ENCODE measurements around the gene WDR59. TPM values are rescaled to one million over a fixed set of nuclear protein-coding genes. Genes with fewer than 3 reads are reported as not detected.

Gene WDR59
- total RNA-seq, 2 donors from 2014 or later: 12.5 to 18.0 TPM

DNA sequence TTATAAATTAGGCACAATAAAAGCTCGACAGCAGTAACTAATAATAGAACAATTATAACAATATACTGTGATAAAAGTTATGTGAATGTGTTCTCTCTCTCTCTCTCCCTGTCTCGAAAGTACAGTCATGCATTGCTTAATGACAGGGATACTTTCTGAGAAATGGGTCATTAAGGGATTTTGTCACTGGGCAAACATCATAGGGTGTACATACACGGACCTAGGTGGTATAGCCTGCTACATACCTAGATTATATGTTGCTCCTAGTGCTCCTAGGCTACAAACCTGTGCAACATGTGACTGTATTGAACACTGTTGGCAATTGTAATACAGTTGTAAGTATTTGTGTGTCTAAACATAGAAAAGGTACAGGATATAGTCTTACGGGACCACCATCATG, 20.8 kb upstream of the WDR59 start:
- no peaks in the 10 kb centered on the region for H3K9me3 ChIP-seq
- no peak overlapping the region for H3K27ac ChIP-seq
- TF ChIP-seq, protein P1, sequence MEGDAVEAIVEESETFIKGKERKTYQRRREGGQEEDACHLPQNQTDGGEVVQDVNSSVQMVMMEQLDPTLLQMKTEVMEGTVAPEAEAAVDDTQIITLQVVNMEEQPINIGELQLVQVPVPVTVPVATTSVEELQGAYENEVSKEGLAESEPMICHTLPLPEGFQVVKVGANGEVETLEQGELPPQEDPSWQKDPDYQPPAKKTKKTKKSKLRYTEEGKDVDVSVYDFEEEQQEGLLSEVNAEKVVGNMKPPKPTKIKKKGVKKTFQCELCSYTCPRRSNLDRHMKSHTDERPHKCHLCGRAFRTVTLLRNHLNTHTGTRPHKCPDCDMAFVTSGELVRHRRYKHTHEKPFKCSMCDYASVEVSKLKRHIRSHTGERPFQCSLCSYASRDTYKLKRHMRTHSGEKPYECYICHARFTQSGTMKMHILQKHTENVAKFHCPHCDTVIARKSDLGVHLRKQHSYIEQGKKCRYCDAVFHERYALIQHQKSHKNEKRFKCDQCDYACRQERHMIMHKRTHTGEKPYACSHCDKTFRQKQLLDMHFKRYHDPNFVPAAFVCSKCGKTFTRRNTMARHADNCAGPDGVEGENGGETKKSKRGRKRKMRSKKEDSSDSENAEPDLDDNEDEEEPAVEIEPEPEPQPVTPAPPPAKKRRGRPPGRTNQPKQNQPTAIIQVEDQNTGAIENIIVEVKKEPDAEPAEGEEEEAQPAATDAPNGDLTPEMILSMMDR (IDR thresholded peaks at IDR 0.05): no peak
- H3K4me1 ChIP-seq: peaks cover 0 to 32% of the 10 kb centered on the region in 2 donors
- DNase-seq (ENCODE audit: low spot score): no peak
- H3K36me3 ChIP-seq: no peaks in the 10 kb centered on the region
- no peak overlapping the region for H3K4me3 ChIP-seq
- no peaks in the 10 kb centered on the region for H3K27me3 ChIP-seq

DNA sequence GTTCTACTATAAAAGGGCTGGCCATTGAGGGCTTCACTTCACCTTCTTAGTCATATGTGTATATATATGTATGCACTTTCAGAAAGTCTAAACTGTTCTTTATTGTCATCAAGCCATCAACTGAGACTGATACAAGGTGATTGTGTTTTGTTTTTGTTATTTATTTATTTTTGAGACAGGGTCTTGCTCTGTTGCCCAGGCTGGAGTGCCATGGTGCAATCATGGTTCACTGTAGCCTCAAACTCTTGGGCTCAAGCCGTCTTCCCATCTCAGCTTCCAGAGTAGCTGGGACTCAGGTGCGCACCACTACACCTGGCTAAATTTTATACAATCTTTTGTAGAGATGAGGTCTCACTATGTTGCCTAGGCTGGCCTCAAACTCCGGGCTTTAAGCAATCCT, 19.5 kb upstream of the WDR59 start:
- TF ChIP-seq, protein P1 (IDR thresholded peaks at IDR 0.05): no peak
- Histone ChIP-seq H3K4me3 (no peak overlapping the region), H3K27me3 (no peaks in the 10 kb centered on the region), H3K27ac (no peak overlapping the region), H3K4me1 (peaks cover 0 to 42% of the 10 kb centered on the region in 2 donors), H3K36me3 (no peaks in the 10 kb centered on the region), H3K9me3 (no peaks in the 10 kb centered on the region)
- no peak for DNase-seq (ENCODE audit: low spot score)

DNA sequence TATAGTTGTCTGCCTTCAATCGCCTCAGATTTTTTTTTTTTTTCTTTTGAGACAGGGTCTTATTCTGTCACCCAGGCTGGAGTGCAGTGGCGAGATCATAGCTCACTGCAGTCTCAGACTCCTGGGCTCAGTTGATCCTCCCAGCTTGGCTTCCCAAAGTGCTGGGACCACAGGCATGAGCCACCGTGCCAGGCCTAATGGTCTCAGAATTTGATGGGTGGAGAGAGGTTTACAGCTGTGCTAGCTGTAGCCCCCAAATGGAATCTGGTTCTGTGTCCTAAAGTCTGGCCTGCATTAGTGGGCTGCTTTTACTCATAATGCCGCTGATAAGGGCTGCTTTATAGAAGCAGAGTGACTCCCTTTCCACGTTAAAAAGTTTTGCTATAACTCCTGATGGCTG, 19.0 kb upstream of the WDR59 start:
- TF ChIP-seq, protein P1 (IDR thresholded peaks at IDR 0.05): no peak
- peaks cover 0 to 42% of the 10 kb centered on the region in 2 donors for H3K4me1 ChIP-seq
- peak overlapping the region; percentile 67 to 78 for H3K27ac ChIP-seq
- no peak overlapping the region for H3K4me3 ChIP-seq
- DNase-seq (ENCODE audit: low spot score): no peak
- H3K36me3 ChIP-seq: no peaks in the 10 kb centered on the region
- H3K9me3 ChIP-seq: no peaks in the 10 kb centered on the region
- H3K27me3 ChIP-seq: no peaks in the 10 kb centered on the region

DNA sequence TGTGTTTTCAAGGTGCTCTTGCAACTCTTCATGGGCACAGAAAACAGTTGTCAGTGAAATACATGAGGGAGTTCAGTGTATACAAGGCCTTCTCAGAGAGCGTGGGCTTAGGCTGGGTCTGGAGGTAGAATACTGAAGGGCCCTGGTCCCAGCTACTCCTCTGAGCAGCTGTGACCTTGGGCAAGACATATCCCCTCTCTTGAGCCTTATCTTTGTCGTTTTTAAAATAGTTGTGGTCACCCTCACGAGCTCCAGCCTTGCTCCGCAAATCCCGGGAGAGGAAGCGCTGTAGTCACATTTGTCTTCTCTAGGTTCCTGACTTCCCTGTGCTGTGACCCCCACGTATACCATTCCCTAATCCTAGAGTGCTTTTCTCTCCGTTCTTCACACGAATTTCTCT, 17.6 kb upstream of the WDR59 start:
- H3K4me3 ChIP-seq: no peak overlapping the region
- peak overlapping the region; percentile 67 to 78 for H3K27ac ChIP-seq

DNA sequence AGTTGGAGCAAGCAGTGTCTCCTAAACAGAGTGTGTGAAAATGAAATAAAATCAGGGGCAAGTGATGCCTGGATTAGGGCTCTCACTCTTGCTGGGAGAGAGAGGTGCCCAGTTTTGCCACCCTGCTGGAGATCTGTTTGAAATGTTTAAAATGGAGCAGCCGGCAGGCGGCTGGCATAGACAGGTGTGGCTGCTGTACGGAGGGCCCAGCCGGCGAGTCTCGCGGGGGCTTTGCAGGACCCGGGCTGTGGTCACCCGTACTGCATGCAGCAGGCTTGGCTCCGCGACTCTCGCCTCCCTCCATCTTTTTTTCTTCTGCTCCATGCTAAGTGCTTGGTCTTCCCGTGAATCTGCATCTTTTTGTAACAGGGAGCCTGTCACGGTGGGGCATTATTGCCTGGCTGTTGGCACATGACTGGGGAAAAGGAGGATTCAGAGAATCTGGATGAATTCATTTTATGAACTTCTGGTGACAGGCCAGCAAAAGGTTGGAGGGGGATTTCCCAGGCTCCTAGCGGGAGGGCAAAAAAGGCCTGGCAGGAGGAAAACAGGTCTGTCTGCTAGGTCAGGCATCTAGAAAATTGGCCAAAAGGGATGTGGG, 15.7 kb upstream of the WDR59 start:
- H3K4me1 ChIP-seq: peaks cover 0 to 48% of the 10 kb centered on the region in 2 donors
- TF ChIP-seq, protein P1 (IDR thresholded peaks at IDR 0.05): peak in 1 of 2 donors; percentile 6
- no peaks in the 10 kb centered on the region for H3K27me3 ChIP-seq
- H3K4me3 ChIP-seq: peak overlapping the region; percentile 73 to 92
- H3K36me3 ChIP-seq: no peaks in the 10 kb centered on the region
- H3K9me3 ChIP-seq: no peaks in the 10 kb centered on the region
- H3K27ac ChIP-seq: peak overlapping the region; percentile 80 to 84
- no peak for DNase-seq (ENCODE audit: low spot score)

More for the DNA sequence above, 17.6 kb upstream of the WDR59 start:
- TF ChIP-seq, protein P1 (IDR thresholded peaks at IDR 0.05): no peak
- no peak for DNase-seq (ENCODE audit: low spot score)
- Histone ChIP-seq H3K36me3 (no peaks in the 10 kb centered on the region), H3K27me3 (no peaks in the 10 kb centered on the region), H3K4me1 (peaks cover 0 to 48% of the 10 kb centered on the region in 2 donors), H3K9me3 (no peaks in the 10 kb centered on the region)

All from right atrium auricular region (tissue), 2 donors.